ENCODE measurements around the gene AIF1.
A peak's percentile ranks its signal among the peaks of the same experiment; 100 is the strongest.

AIF1 gene

GRCh38 chr6:31645325-31645724, 30.3 kb downstream of the AIF1 start:
- no peak for DNase-seq

GRCh38 chr6:31651602-31652191, 36.7 kb downstream of the AIF1 start:
- no peak for DNase-seq

GRCh38 chr6:31652925-31653724, 38.1 kb downstream of the AIF1 start:
- peak; percentile 83 for DNase-seq

- DNase-seq: no peak
Observed at GRCh38 chr6:31654574-31655348, 39.7 kb downstream of the AIF1 start.

GRCh38 chr6:31655349-31656237, 40.6 kb downstream of the AIF1 start, which contains the start of gene APOM:
Gene APOM (plus strand): TSS chr6:31655894. CDS start chr6:31655967, 73 bp downstream.
- no peak for DNase-seq

- DNase-seq: no peak
Observed at GRCh38 chr6:31657406-31658157, 42.5 kb downstream of the AIF1 start.

- no peak for DNase-seq
Observed at GRCh38 chr6:31658158-31658688, 43.2 kb downstream of the AIF1 start.

DNA sequence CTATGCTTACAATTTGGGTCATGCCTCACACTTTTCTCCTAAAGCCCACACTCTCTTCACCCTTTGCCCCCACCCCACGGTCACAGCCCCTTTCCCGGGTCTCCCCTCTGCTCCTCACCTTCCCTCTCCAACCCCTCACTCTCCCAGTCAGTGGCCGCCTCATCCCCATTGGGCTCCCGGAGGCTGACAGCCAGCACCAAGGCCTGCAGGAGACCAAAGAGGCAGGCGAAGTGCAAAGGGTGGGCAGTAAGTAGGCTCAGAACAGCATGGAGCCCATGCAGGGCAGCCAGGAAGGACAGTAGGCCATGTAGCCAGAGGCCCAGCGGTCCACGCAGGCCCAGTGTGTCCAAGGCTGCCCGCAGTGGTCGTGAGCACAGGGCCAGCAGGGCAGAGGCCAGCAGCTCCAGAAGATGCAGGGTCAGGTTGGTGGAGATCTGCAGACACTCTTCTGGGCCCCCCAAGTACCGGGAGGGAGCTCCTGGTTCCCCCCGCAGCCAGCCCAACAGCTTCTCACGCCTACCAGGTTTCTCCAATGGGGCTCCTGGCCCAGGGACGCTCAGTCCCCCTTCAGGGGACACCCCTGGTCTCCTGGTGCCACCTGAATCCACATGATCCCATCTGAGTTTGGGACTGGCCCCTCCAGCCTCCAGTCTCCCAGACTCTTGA, 44.1 kb downstream of the AIF1 start:
- DNase-seq: no peak

DNA sequence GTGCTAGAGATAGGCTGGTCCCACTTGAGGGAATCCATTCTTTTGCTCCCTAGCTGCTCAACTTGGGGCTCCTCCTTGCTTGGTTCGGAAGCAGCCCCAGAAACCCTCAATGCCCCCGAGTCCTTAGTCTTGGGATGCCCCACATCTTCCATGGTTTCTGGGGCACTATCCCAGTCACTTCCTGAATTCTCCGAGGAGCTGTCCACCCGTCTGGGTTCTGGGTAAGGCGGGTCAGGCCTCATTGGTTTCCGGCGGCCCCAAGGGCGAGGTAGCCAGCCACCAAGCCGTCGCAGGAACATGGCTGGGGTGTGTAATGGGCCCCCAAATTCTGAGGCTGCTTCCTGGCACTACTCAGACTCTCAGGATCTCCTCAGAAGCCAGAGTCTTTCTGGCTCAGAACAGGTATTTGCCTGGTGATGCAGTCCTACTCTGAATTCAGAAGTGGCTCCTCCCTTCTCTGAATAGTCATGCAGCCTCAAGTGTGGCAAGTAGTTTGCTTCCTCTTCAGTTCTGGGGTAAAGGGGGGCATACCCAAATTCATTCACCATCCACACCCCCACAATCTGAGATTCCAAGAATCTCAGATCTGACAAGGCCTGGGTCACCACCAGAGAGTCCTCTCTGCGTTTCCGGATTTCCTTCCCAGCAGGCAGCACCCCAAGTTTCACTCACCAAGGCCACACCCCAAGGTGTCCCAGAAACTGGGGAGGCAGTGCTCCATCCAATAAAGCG, 44.8 kb downstream of the AIF1 start:
- no peak for DNase-seq

- peak; percentile 74 for DNase-seq
Observed at GRCh38 chr6:31660381-31661261, 45.6 kb downstream of the AIF1 start, which contains the start of gene C6orf47. Gene C6orf47 (minus strand): TSS chr6:31660778. CDS start chr6:31659947, 831 bp downstream.

DNA sequence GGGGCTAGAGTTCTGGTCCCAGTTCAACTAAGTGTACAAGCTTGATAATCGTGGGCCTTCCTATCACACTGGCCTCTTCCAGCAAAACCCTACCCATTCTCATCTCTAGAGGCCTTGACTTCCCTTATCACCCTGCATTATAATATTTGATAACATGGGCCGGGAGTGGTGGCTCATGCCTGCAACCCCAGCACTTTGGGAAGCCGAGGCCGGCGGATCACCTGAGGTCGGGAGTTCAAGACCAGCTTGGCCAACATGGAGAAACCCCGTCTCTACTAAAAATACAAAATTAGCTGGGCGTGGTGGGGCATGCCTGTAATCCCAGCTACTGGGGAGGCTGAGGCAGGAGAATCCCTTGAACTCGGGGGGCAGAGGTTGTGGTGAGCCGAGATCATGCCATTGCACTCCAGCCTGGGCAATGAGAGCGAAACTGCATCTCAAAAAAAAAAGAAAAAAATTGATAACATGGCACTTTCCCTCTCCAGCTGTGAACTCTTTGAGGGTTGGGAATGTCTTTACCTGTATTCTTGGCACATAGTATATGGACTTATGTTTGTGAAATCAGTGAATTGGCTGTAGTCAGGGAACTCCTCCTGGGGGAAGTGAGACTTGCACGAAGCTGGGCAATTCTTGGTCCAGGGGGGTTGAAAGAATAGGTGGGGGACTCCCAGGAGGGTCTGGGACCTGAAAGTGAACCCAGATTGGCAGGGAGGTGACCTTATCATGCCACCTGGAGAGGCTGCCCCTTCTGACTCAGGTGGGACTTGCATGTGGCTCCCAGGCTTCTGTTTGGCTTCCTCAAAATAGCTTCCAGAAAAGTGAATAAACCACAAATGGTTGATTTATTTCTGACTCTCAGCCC, 46.5 kb downstream of the AIF1 start:
- DNase-seq: no peak

GRCh38 chr6:31662124-31662723, 47.2 kb downstream of the AIF1 start:
- no peak for DNase-seq

DNA sequence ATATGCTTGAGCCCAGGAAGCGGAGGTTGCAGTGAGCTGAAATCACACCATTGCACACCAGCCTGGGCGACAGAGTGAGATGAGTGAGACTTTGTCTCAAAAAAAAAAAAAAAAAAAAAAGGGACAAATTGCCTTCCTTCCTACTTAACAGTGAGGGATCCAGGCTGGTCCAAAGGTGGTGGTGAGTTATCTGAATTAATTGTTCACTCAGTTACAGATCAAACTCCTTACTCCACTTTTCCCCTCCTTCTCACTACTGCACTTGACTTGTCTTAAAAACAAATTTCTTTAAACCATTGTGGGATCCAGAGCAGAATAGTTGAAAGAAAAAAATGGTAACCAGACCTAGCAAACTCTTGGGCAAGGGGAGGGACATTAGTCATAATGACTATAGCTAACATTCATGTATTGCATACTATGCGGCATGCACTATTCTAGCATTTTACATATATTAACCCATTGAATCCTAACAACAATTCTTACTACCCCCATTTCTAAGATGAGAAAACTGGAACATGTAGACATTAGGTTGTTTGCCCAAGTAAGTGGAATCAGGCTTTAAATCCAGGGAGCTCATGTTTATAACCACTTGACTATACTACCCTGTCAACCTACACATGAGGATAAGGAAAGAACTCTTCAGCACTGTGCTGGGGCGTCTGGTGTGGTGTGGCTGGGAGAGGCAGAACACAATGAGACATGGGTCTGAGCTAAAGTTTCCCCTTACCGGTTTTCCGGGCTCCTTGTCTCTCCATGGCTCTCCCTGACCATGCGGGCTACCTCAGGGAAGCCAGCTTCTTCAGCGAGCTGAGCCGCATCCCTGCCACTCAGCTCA, 48.3 kb downstream of the AIF1 start:
- no peak for DNase-seq

- DNase-seq: no peak
Observed at GRCh38 chr6:31663961-31664789, 49.1 kb downstream of the AIF1 start.

DNA sequence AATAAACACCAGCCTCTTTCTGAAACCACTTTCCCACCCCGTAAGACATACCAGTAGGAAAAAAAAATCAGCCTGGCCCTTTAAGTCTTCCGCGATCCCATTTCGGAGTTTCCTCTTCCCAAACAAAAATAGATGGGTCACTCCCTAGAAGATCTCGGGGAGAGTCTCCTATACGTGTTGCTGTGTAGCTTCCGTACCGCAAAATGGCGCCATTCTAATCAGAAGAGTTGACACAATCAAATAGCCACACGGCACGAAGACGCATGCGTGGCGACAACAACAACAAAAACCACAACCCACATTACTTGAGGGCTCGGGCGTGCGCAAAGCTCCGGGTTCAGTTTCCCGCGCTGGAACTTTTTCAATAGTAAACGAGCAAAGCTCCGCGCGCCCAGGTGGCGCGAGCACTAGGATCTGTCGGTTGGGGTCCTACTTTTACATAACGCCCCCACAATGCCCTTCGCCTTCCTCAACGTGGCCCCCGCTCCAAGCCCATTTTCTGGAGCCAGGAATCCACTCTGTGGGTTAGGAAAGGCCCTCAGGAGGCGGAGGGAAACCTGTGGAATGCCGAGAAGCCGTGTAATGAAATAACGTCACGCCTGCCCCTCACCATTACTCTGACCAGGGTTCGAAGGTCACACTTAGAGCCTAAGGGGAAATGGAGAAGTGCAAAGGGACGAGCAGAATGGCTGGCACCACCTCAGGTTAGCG, 49.9 kb downstream of the AIF1 start, which contains the start of gene GPANK1:
Gene GPANK1, minus strand, starts transcription at position 208 of the 711 bp plus-strand sequence. CDS start 519 bp downstream, outside the sequence.
- peak; percentile 90 for DNase-seq
